HepG2 (cell line): ENCODE data around the gene WNT6. TPM values are rescaled to one million over a fixed set of nuclear protein-coding genes. Genes with fewer than 3 reads are reported as not detected.

ENCODE experiments used
- ATAC-seq: fragments of 200-7000 bp; cut with Tn5 transposase; 3 replicates; pipeline ENCODE4 v1.9.1; 2020; ENCODE audit warnings: mild to moderate bottlenecking, moderate library complexity
- BruUV-seq: library from RNA; stranded (reverse); fragments of 400-500 nt; replicated peaks from 2 replicates; lab custom pipeline; 2021; lab: Mats Ljungman, UMichigan
- CTCF ChIA-PET: fragments of 300-600 bp; formaldehyde crosslinking; extraction: SDS; loops from one replicate; lab custom pipeline; 2021; ENCODE audit warnings: low total read pairs, inconsistent platforms, low intra/inter-chr PET ratio; lab: Yijun Ruan, JAX
- POLR2A ChIA-PET: fragments of 350-600 bp; sonication (Branson Sonifier 250); formaldehyde crosslinking; loops from one replicate; lab custom pipeline; 2020; ENCODE audit warnings: antibody characterized with exemption, inconsistent platforms; lab: Yijun Ruan, JAX
- DNase-seq: peaks from one replicate; pipeline ENCODE4 v3.0.0-alpha.2; 2015; ENCODE audit warnings: low spot score
- FAIRE-seq: peaks from 3 replicates; lab custom pipeline; 2011; peaks lifted over from hg19 to GRCh38; lab: Jason Lieb, UNC
- H2AFZ ChIP-seq: one replicate; pipeline ENCODE4 v1.6.1; 2011; ENCODE audit warnings: low read length, inconsistent platforms
- H3K27ac ChIP-seq: fragments of 300-600 bp; 3 replicates; pipeline ENCODE4 v1.8.0; 2011; ENCODE audit warnings: mixed run types, mild to moderate bottlenecking, mixed read lengths, low read length, inconsistent platforms; ENCODE audit not compliant: insufficient read depth; ENCODE audit errors: extremely low read length
- H3K27me3 ChIP-seq, 2 experiments: fragments of 200-600 bp in 1 of 2; 2 replicates in 1 of 2; 3 replicates in 1 of 2; pipeline versions ENCODE4 v1.6.0 to v1.8.0; 2011; ENCODE audit warnings: low read length in 2 of 2, mild to moderate bottlenecking in 2 of 2, moderate library complexity in 2 of 2, inconsistent platforms in 1 of 2; ENCODE audit not compliant: insufficient read depth in 2 of 2, control insufficient read depth in 1 of 2
- H3K36me3 ChIP-seq, 2 experiments: fragments of 200-600 bp in 1 of 2; replicated peaks in 1 of 2; 2 replicates in 1 of 2; 3 replicates in 1 of 2; pipeline versions ENCODE4 v1.5.1 to v1.8.0; 2011; ENCODE audit warnings: low read length in 2 of 2, inconsistent platforms in 1 of 2; ENCODE audit not compliant: insufficient read depth in 2 of 2, control insufficient read depth in 1 of 2
- H3K4me1 ChIP-seq: 2 replicates; pipeline ENCODE4 v1.5.1; 2012; ENCODE audit warnings: low read length, inconsistent platforms; ENCODE audit not compliant: insufficient read depth
- H3K4me2 ChIP-seq: 2 replicates; pipeline ENCODE4 v1.6.0; 2011; ENCODE audit warnings: low read depth, low read length, inconsistent platforms
- H3K4me3 ChIP-seq, 3 experiments: fragments of 200-600 bp in 1 of 3; sonication (generic), shearing (Covaris generic) in 1 of 3; replicated peaks in 1 of 3; 2 replicates each; pipeline ENCODE4 v1.5.1; 2011 to 2016; ENCODE audit warnings: low read length in 3 of 3, inconsistent platforms in 2 of 3, low read depth in 2 of 3, mild to moderate bottlenecking in 2 of 3, control low read depth in 1 of 3, mixed read lengths in 1 of 3; ENCODE audit not compliant: insufficient read depth in 1 of 3
- H3K79me2 ChIP-seq: one replicate; pipeline ENCODE4 v1.6.1; 2011; ENCODE audit warnings: low read length, inconsistent platforms; ENCODE audit not compliant: insufficient read depth
- H3K9ac ChIP-seq: 2 replicates; pipeline ENCODE4 v1.6.0; 2011; ENCODE audit warnings: mild to moderate bottlenecking, low read depth, low read length, inconsistent platforms; ENCODE audit not compliant: insufficient read depth
- H3K9me3 ChIP-seq: 2 replicates; pipeline ENCODE4 v1.5.1; 2012; ENCODE audit warnings: mild to moderate bottlenecking, low read length
- H4K20me1 ChIP-seq: 2 replicates; pipeline ENCODE4 v1.6.0; 2011; ENCODE audit warnings: inconsistent platforms, mild to moderate bottlenecking, low read length, moderate library complexity; ENCODE audit not compliant: insufficient read depth
- E2F2 ChIP-seq: sonication (generic); formaldehyde crosslinking; IDR thresholded peaks from 2 replicates; pipeline ENCODE4 v1.4.0; 2020; ENCODE audit warnings: missing genetic modification reagents, borderline replicate concordance
- EED ChIP-seq: sonication (generic); formaldehyde crosslinking; IDR thresholded peaks from 2 replicates; pipeline ENCODE4 v1.5.0; 2020; ENCODE audit warnings: mild to moderate bottlenecking, missing genetic modification reagents
- FOXO4 ChIP-seq: sonication (generic); formaldehyde crosslinking; conservative IDR thresholded peaks from 2 replicates; pipeline ENCODE4 v1.8.1; 2023; ENCODE audit warnings: missing genetic modification reagents
- HNRNPK ChIP-seq: fragments of 200-400 bp; formaldehyde crosslinking; IDR thresholded peaks from 2 replicates; pipeline ENCODE4 v1.6.1; 2018; ENCODE audit warnings: low read length, low read depth, moderate library complexity, mild to moderate bottlenecking; ENCODE audit not compliant: poor library complexity, severe bottlenecking
- IRX3 ChIP-seq: sonication (generic); formaldehyde crosslinking; IDR thresholded peaks from 2 replicates; pipeline ENCODE4 v1.8.1; 2023; ENCODE audit warnings: mild to moderate bottlenecking, low read depth, missing genetic modification reagents, borderline replicate concordance
- JUNB ChIP-seq: sonication (generic); formaldehyde crosslinking; IDR thresholded peaks from 2 replicates; pipeline ENCODE4 v1.8.0; 2022; ENCODE audit warnings: missing genetic modification reagents, mild to moderate bottlenecking, borderline replicate concordance
- MAF1 ChIP-seq: sonication (generic); formaldehyde crosslinking; IDR thresholded peaks from 2 replicates; pipeline ENCODE4 v1.5.0; 2020; ENCODE audit warnings: missing genetic modification reagents, borderline replicate concordance
- MTA1 ChIP-seq: sonication (generic); formaldehyde crosslinking; IDR thresholded peaks from 2 replicates; pipeline ENCODE4 v1.4.0; 2020; ENCODE audit warnings: missing genetic modification reagents, mild to moderate bottlenecking, borderline replicate concordance
- MTF2 ChIP-seq: sonication (generic); formaldehyde crosslinking; IDR thresholded peaks from 2 replicates; pipeline ENCODE4 v1.5.0; 2020; ENCODE audit warnings: missing genetic modification reagents, borderline replicate concordance
- NR2F6 ChIP-seq, 2 experiments: IDR thresholded peaks; 2 replicates each; pipeline ENCODE4 v1.6.1; 2016; ENCODE audit warnings: antibody characterized with exemption in 1 of 2, mild to moderate bottlenecking in 1 of 2
- PAF1 ChIP-seq: IDR thresholded peaks from 2 replicates; pipeline ENCODE4 v1.6.1; 2016; ENCODE audit warnings: missing genetic modification reagents, missing compliant biosample characterization
- U2AF2 ChIP-seq: fragments of 200-400 bp; formaldehyde crosslinking; IDR thresholded peaks from 2 replicates; pipeline ENCODE4 v1.6.1; 2017; ENCODE audit warnings: low read depth, mild to moderate bottlenecking, low read length
- ZBTB39 ChIP-seq: sonication (generic); formaldehyde crosslinking; IDR thresholded peaks from 2 replicates; pipeline ENCODE4 v1.5.0; 2020; ENCODE audit warnings: missing genetic modification reagents
- ZC3H13 ChIP-seq: sonication (generic); formaldehyde crosslinking; IDR thresholded peaks from 2 replicates; pipeline ENCODE4 v1.8.1; 2023; ENCODE audit warnings: mild to moderate bottlenecking, missing genetic modification reagents, moderate library complexity
- ZNF207 ChIP-seq: fragments of 450-650 bp; IDR thresholded peaks from 2 replicates; pipeline ENCODE4 v1.6.1; 2016; ENCODE audit warnings: antibody characterized with exemption, borderline replicate concordance
- ZNF552 ChIP-seq: sonication (generic); formaldehyde crosslinking; IDR thresholded peaks from 2 replicates; pipeline ENCODE4 v1.9.0; 2022; ENCODE audit warnings: missing genetic modification reagents, mild to moderate bottlenecking, borderline replicate concordance
- ZNF749 ChIP-seq: sonication (generic); formaldehyde crosslinking; IDR thresholded peaks from 2 replicates; pipeline ENCODE4 v1.8.0; 2022; ENCODE audit warnings: mild to moderate bottlenecking, missing genetic modification reagents, moderate library complexity, borderline replicate concordance
- ZNF83 ChIP-seq: sonication (generic); formaldehyde crosslinking; IDR thresholded peaks from 2 replicates; pipeline ENCODE4 v1.4.0; 2020; ENCODE audit warnings: missing genetic modification reagents, mild to moderate bottlenecking, borderline replicate concordance
- ZSCAN12 ChIP-seq: sonication (generic); formaldehyde crosslinking; IDR thresholded peaks from 2 replicates; pipeline ENCODE4 v1.9.0; 2021; ENCODE audit warnings: mild to moderate bottlenecking, missing genetic modification reagents
- WGBS: methylation state at CpG from one replicate; pipeline ENCODE4 v1.1.6; 2017; ENCODE audit warnings: low lambda C conversion rate; 5-methylcytosine and 5-hydroxymethylcytosine counted together
- in situ Hi-C: cut with HindIII; loops from 2 replicates; pipeline ENCODE4 v1.10.0; 2017; ENCODE audit warnings: low pct_unique_long_range_greater_than_20kb; ENCODE audit not compliant: extremely low pct_ligation_motif_present
- intact Hi-C: fragments of 100-400 bp; cut with micrococcal nuclease; formaldehyde crosslinking; loops from one replicate; pipeline ENCODE4 v1.10.0; 2022; ENCODE audit not compliant: unreplicated experiment
- polyA plus RNA-seq, 8 experiments: library from polyadenylated mRNA; depleted of rRNA in 3 of 8; stranded (reverse) in 7 of 8; unstranded in 1 of 8; fragments of >200 nt; fragmentation: Illumina TruSeq in 4 of 8; extraction: Trizol in 4 of 8; gene quantifications; 2 replicates each; pipeline versions ENCODE4 v1.2.1 to v1.2.3, GENCODE V29; 2011 to 2016; ENCODE audit warnings: low read depth in 4 of 8, missing spikeins in 1 of 8, mixed read lengths in 1 of 8; ENCODE audit not compliant: insufficient read depth in 1 of 8
- total RNA-seq, 5 experiments: library from RNA; depleted of rRNA; stranded (reverse); fragments of >200 nt; fragmentation: Illumina TruSeq; extraction: Trizol; gene quantifications; 2 replicates each; pipeline ENCODE4 v1.2.3, GENCODE V29; 2016; ENCODE audit warnings: low read depth in 1 of 5

WNT6 gene
- total and polyA plus RNA-seq, 2 of the 13 experiments (the other 11 are each of a cell fraction or from before 2014, with no cell fraction given) = 0.20 TPM; not detected in 1

- Histone ChIP-seq H3K27me3 (peaks cover 18 to 86% of the 10 kb centered on the region in 2 experiments), H3K27ac (no peak overlapping the region), H3K36me3 (no peaks in the 10 kb centered on the region), H3K4me2 (peak overlapping the region; percentile 52), H3K4me3 (peak overlapping the region in 2 of 3 experiments; percentile 18 to 52; a peak in 3 of 6 replicates), H3K4me1 (peaks cover 27% of the 10 kb centered on the region), H3K9me3 (no peaks in the 10 kb centered on the region), H2AFZ (no peak overlapping the region), H3K9ac (no peak overlapping the region), H3K79me2 (no peaks in the 10 kb centered on the region), H4K20me1 (no peaks in the 10 kb centered on the region; the same call in 1 of the 2 replicates)
- no peak for FAIRE-seq
- POLR2A ChIA-PET = no interaction called here
- no peak for DNase-seq
- 8% methylated on average over 45 of the region's 51 CpGs for WGBS
- intact Hi-C loops (no loop called here), in situ Hi-C loops (no loop called here)
- no peak for ATAC-seq
- BruUV-seq = no TSS peak
- CTCF ChIA-PET = no interaction called here
- TF ChIP-seq ZNF83 (no peak), PAF1 (CRISPR knock-in tag) (no peak), ZC3H13 (CRISPR knock-in tag) (no peak), MTA1 (0 out of 2 replicates have a peak, but pooled peaks have one; percentile 34), EED (CRISPR knock-in tag) (no peak), IRX3 (no peak), E2F2 (CRISPR knock-in tag) (no peak), NR2F6 (IDR thresholded peaks at IDR 0.05) (no peak), NR2F6 (CRISPR knock-in tag; IDR thresholded peaks at IDR 0.05) (no peak), ZNF749 (CRISPR knock-in tag) (no peak), ZNF207 (no peak), ZNF552 (CRISPR knock-in tag) (no peak), HNRNPK (no peak), U2AF2 (no peak), MAF1 (CRISPR knock-in tag) (no peak), JUNB (CRISPR knock-in tag) (no peak), ZSCAN12 (CRISPR knock-in tag) (no peak), FOXO4 (CRISPR knock-in tag) (no peak), ZBTB39 (no peak), MTF2 (CRISPR knock-in tag) (peak; percentile 66; the same call in 1 of the 2 replicates)
Measured at GRCh38 chr2:218858671-218859555, 692 bp upstream of the WNT6 start.
